SH-SY5Y (cell line): ENCODE data around the gene MRPS22.

Source experiments
- GATA2 ChIP-seq: IDR thresholded peaks from 2 replicates; pipeline ENCODE4 v1.6.1; 2011; ENCODE audit warnings: mild to moderate bottlenecking, low read depth, low read length
- GATA3 ChIP-seq: IDR thresholded peaks from 2 replicates; pipeline ENCODE4 v1.6.1; 2011; ENCODE audit warnings: low read depth, mild to moderate bottlenecking, low read length, moderate library complexity

MRPS22 gene

DNA sequence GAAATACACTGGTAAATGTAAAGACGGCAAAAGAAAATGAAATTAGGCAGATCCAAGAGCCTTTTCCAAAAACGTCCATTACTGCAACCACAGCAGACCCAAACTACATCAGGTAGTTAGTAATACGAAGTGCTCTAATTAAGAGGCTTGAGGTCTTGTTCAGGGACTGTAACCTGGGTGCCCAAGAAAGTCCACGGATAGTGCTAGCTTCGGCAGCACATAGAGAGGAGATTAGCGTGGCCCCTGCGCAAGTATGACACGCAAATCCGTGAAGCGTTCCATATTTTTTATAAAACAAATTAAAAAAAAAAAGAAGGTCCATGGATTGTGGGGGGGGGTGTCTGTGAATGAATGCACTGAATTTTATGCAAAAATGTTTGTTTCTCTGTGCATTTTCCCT is 44.3 kb downstream of the MRPS22 start:
- no peak for TF ChIP-seq GATA3
- TF ChIP-seq GATA2 = no peak

- TF ChIP-seq GATA2 (no peak), GATA3 (no peak)
Observed at GRCh38 chr3:139388821-139389551, 45.2 kb downstream of the MRPS22 start.

DNA sequence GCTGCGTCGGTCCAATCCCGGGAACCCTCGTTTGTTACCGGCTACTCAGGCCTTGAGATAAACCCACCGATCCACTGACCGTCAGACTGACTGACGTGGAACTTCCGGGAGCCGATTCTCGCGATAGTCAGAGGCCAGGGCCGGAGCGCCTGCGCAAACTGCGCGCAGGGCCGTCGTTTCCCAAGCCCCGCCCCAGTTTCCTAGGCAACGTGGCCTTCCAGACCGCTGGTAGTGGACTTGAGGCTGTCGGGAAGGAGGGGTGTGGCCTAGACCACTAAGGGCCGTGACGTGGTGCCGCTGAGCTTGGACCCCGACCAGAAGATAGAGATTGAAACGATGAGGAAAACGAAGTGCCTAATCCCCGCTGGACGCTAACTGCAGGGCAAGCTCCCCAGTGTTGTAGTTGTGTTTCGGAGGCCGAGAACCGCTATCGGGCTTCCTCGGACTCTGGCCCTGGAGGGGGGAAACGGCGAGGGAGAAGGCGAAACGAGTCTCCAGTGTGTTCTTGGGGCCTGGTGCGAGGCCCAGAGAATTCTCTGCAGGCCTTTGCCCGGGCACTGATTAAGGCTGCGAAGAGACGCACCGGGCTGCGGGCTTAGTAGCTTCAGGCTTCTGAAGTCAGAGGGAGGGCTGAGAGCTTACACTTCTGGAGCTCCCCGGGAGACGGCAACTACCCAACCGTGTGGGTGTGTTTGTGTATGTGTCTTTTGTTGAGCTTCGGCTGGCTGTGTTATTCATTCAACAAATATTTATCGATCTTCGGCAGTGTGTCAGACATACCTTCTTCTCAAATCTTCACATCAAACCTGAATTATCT is 45.9 kb downstream of the MRPS22 start, which contains the start of gene COPB2:
COPB2 (minus strand) TSS at position 96 of the 817 bp plus-strand sequence. CDS start 97 bp downstream, outside the sequence.
- no peak for TF ChIP-seq GATA3
- no peak for TF ChIP-seq GATA2

GRCh38 chr3:139394116-139394515 is 50.3 kb downstream of the MRPS22 start:
- no peak for TF ChIP-seq GATA3
- no peak for TF ChIP-seq GATA2

DNA sequence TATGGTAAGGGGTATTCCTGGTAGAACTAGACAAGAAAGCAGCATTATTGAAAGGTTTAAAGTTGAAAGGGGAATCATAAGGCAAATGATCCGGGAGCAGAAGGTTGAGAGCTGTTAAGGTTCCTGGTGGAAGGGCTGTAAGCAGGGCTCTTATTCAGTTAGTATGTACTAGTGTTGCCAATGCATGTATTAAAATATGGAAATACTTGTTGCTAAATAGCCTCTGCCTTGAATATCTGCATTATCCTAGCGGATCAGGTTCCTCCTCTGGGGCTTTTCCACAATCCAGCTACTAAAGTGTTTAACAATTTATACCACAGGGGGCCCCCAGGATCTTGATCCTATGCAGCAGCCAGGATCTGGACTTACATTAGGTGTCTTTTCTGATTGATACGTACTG is 52.9 kb downstream of the MRPS22 start:
- no peak for TF ChIP-seq GATA2
- TF ChIP-seq GATA3 = no peak
